IPS-18a (cell line): ENCODE measurements around the gene TP63.

Source experiments
- H3K27ac ChIP-seq: one replicate; pipeline ENCODE4 v1.5.1; 2013; ENCODE audit warnings: low read length
- H3K27me3 ChIP-seq: one replicate; pipeline ENCODE4 v1.6.1; 2013; ENCODE audit warnings: mild to moderate bottlenecking, low read length; ENCODE audit not compliant: control insufficient read depth, insufficient read depth
- H3K36me3 ChIP-seq: one replicate; pipeline ENCODE4 v1.6.1; 2013; ENCODE audit warnings: low read depth, low read length; ENCODE audit not compliant: control insufficient read depth
- H3K4me1 ChIP-seq: one replicate; pipeline ENCODE4 v1.6.1; 2013; ENCODE audit warnings: low read depth, low read length; ENCODE audit not compliant: control insufficient read depth
- H3K4me3 ChIP-seq: one replicate; pipeline ENCODE4 v1.5.1; 2013; ENCODE audit warnings: low read length
- H3K9ac ChIP-seq: one replicate; pipeline ENCODE4 v1.6.1; 2013; ENCODE audit warnings: mild to moderate bottlenecking, low read length, moderate library complexity
- H3K9me3 ChIP-seq: one replicate; pipeline ENCODE4 v1.6.1; 2013; ENCODE audit warnings: low read depth, low read length; ENCODE audit not compliant: control insufficient read depth

TP63 gene

DNA sequence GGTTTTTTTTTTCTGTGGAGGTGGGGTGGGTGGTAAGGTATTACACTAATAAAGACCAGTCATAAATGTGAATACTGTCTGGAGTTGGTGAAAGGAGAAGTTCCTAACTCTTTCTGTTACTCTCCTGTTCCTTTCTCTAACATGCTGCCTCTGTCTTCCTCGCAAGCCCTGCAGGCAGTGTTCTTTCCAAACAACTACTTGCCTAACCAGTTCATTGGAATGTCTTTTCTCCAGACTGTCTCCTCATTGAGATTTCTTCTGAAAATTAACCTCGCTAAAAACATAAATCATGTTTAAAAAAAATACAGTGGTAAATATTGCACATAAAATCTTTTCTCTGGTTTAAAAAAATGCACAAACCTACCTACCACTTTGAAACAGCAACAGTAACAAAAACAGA is 135.2 kb downstream of the TP63 start:
- Histone ChIP-seq H3K9me3 (no peaks in the 10 kb centered on the region), H3K9ac (no peak overlapping the region), H3K27ac (no peak overlapping the region), H3K36me3 (no peaks in the 10 kb centered on the region), H3K27me3 (peaks cover under 1% of the 10 kb centered on the region), H3K4me1 (peaks cover 5% of the 10 kb centered on the region), H3K4me3 (no peak overlapping the region)

DNA sequence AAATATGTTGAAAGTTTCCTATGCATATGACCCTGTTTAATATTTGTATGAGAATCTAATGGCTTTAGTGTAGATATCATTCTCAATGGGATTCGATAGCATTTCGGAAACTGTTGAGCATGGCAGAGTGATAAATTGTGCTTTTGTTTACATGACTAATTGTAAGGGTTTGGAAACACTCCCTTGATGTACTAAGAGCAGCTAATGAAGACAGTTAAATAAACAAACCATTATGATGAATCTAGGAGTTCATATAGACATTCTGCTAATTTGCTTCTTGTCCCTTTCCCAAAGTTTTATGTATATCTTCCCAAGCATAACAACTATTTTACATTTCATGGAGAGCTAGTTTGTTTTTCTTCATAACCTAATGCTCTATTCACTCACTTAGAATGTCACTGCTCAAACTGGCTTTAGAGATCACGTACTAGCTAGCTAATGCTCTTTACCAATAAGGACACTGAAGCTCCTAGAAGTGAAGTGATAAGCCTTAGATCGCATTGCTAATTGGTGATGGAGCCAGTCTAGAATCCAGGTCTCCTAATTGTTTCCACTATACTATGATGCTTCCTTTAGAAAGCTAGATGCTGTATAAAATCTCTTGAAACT is 140.8 kb downstream of the TP63 start:
- peaks cover 3% of the 10 kb centered on the region for H3K4me1 ChIP-seq
- H3K9me3 ChIP-seq = no peaks in the 10 kb centered on the region
- no peaks in the 10 kb centered on the region for H3K36me3 ChIP-seq
- no peak overlapping the region for H3K9ac ChIP-seq
- no peak overlapping the region for H3K27ac ChIP-seq
- no peak overlapping the region for H3K4me3 ChIP-seq
- H3K27me3 ChIP-seq = peaks cover 55% of the 10 kb centered on the region

DNA sequence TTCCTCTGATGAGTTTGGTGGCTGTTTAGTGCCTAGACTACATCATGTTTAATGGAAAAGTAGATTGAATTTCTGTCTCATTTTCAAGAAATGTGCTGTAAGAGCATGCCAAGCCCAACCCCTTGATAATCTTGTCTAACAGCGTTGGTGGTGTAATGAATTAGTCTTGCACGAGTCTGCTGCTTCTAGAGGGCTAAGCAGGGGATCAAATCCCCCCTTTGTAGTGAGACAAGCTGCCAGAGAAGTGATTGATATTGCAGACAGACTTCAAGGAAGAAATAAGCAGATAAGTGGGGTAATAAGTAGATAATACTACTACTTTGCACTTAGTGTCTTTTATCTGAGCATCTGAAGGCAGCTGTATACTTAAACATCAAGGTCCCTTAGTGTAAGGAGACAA is 141.4 kb downstream of the TP63 start:
- peaks cover 62% of the 10 kb centered on the region for H3K27me3 ChIP-seq
- H3K9ac ChIP-seq = no peak overlapping the region
- H3K36me3 ChIP-seq = no peaks in the 10 kb centered on the region
- H3K9me3 ChIP-seq = no peaks in the 10 kb centered on the region
- no peak overlapping the region for H3K4me3 ChIP-seq
- H3K27ac ChIP-seq = no peak overlapping the region
- peaks cover 3% of the 10 kb centered on the region for H3K4me1 ChIP-seq

DNA sequence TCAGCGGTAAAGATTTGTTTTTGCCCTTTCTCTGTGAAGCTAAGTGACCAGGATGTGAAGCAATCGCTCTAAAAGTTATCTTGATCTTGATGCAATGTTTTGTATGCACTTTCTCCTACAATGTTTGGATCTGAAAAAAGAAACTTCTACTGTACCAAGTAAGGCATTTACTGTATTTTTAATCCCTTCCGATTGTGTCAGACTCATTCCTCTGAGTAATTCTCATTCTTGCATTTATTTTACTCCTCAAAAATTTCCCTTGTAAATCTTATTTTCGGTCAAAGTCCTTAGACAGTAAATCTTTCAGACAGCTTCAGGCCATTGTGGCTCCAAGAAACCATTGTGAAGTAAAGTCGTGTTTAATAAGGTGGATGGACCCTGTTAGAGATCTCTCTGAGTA is 141.9 kb downstream of the TP63 start:
- H3K27ac ChIP-seq = no peak overlapping the region
- no peak overlapping the region for H3K9ac ChIP-seq
- H3K4me3 ChIP-seq = no peak overlapping the region
- no peaks in the 10 kb centered on the region for H3K36me3 ChIP-seq
- peaks cover 67% of the 10 kb centered on the region for H3K27me3 ChIP-seq
- H3K9me3 ChIP-seq = no peaks in the 10 kb centered on the region
- peaks cover 3% of the 10 kb centered on the region for H3K4me1 ChIP-seq

DNA sequence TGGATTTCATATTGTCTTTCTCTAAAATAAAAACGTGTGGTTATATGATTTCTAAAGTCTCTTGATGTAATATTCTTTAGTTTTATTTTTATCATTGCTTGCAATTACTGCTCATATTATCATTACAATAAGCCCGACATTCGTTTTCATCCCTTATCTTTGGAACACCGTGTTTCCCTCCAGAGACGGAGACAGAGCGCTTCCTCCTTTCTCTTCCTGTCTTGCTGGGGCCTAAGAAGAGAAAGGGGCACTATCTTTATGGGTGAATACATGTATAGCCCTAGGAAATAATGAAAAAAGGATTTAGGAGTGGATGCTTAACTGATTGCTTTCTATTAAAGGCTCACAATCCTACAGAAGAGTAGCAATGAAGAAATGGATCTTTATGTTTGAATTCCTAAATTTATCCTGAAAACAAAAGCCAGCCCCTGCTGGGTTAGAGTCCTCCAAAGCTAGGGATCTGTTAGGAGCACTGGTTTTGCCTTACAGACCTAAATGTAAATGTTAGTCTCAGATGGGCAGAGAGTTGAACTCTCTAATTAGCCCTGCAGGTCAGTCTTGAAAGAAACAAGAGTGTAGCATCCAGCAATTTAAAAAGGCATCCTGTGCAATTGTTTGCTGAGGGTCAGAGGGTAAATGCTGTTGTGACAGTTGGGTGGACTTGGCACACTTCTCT is 145.1 kb downstream of the TP63 start:
- peaks cover 3% of the 10 kb centered on the region for H3K4me1 ChIP-seq
- no peaks in the 10 kb centered on the region for H3K36me3 ChIP-seq
- no peaks in the 10 kb centered on the region for H3K9me3 ChIP-seq
- H3K9ac ChIP-seq = no peak overlapping the region
- H3K4me3 ChIP-seq = no peak overlapping the region
- H3K27ac ChIP-seq = no peak overlapping the region
- peaks cover 99% of the 10 kb centered on the region for H3K27me3 ChIP-seq

DNA sequence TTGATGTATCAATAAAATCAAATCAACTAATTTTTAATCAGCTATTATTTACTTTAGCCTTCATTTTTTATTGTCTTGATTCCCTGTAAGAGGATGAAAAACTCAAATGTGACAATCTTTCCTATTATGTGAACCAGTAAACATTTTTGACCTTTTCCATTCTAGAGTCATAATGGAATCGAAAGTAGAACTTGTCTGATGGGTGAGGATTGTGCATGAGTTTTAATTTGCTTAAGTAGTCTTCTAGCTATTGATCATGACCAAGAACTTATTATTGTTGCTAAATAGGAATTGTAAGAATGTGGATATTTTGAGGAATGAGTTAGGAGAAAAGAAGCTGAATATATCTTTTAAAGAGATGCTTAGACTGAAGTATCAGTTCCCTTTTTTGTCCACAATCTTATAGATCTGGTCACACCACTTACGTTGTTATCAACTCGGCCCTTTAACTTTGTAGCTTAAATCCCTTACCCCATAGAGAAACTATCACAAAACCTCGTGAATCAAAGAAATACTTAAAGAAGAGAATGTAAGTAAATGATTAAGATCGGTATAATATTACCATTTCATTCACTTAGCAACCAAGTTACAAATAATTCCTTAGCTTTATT is 147.3 kb downstream of the TP63 start:
- no peaks in the 10 kb centered on the region for H3K9me3 ChIP-seq
- H3K4me3 ChIP-seq = no peak overlapping the region
- no peaks in the 10 kb centered on the region for H3K36me3 ChIP-seq
- H3K27me3 ChIP-seq = peaks cover 89% of the 10 kb centered on the region
- H3K27ac ChIP-seq = no peak overlapping the region
- no peak overlapping the region for H3K9ac ChIP-seq
- H3K4me1 ChIP-seq = peaks cover 3% of the 10 kb centered on the region

DNA sequence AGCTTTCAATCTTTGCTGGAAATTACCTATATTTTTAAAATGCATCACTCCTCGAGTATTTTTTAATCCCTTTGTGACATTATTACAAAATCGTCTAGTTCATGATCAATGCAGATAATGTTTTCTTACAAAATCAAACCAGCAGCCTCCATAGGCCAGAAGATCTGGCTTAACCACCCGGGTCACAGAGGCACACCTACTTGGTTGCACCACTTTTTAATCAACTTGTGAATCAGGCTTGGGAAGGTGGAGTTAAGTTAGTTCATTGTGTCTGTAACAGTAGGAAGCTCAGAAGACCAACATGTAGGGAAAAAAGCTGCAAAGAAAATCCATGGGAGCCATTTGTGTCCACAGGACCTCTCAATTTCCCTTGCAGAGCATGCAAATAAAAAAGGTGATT is 148.0 kb downstream of the TP63 start:
- no peaks in the 10 kb centered on the region for H3K36me3 ChIP-seq
- peaks cover 3% of the 10 kb centered on the region for H3K4me1 ChIP-seq
- H3K27me3 ChIP-seq = peaks cover 82% of the 10 kb centered on the region
- no peak overlapping the region for H3K4me3 ChIP-seq
- no peak overlapping the region for H3K9ac ChIP-seq
- H3K27ac ChIP-seq = no peak overlapping the region
- H3K9me3 ChIP-seq = no peaks in the 10 kb centered on the region

DNA sequence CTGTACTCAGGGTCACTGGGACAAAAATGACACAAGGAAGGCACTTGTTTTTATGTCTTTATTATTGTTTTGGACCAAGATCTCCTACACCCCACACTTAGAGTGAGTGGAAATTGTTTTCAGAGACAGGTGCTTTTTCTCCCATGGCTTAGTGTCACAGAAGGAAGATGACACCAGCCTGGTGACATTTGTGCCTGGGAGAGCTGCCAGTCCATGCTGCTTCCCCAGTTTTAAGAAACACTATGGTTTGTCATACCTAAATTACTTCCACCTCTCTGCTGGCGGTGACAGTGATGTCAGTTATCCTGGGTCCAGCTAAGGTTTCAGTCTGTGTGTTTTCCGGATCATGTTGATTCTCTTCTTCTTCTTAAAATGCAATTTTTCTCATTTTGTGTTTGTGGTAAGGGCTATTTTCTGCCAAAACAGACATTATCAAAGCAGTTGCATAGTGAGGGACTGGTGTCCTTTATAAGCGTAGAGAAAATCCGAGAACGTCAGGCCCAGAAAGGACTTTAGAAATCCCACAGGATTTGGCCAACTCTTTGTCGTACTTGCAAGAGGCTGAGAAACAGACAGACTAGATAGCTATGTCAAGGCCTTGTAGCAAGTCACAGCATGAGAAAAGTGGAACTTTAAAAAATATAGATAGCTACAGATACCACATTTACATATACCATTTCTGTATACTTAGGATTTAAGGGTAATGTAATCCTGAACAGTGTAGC is 149.5 kb downstream of the TP63 start:
- Histone ChIP-seq H3K4me3 (no peak overlapping the region), H3K36me3 (no peaks in the 10 kb centered on the region), H3K27me3 (peaks cover 67% of the 10 kb centered on the region), H3K9ac (no peak overlapping the region), H3K27ac (no peak overlapping the region), H3K4me1 (peaks cover 3% of the 10 kb centered on the region), H3K9me3 (no peaks in the 10 kb centered on the region)

DNA sequence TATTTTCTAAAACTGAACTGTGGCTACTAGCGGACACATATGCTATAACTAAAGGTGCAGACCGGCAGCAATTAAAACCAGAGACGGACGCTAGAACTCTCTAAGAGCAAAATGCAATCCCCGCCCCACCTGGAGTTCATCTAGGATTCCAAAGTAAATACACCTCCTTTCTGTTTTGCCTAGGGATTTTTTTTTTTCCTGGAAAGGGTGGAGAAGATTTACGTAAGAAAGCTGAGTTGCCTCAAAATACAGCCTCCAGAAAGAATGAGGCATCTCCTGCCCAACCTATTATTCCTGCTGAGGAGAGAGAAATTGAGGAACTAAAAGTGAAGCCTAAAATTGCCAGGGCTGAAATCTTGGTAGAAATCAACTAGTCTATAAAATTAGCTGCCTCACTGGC is 150.2 kb downstream of the TP63 start:
- H3K9me3 ChIP-seq = no peaks in the 10 kb centered on the region
- H3K4me1 ChIP-seq = peaks cover 3% of the 10 kb centered on the region
- no peaks in the 10 kb centered on the region for H3K36me3 ChIP-seq
- peaks cover 60% of the 10 kb centered on the region for H3K27me3 ChIP-seq
- H3K4me3 ChIP-seq = no peak overlapping the region
- H3K27ac ChIP-seq = no peak overlapping the region
- H3K9ac ChIP-seq = no peak overlapping the region

DNA sequence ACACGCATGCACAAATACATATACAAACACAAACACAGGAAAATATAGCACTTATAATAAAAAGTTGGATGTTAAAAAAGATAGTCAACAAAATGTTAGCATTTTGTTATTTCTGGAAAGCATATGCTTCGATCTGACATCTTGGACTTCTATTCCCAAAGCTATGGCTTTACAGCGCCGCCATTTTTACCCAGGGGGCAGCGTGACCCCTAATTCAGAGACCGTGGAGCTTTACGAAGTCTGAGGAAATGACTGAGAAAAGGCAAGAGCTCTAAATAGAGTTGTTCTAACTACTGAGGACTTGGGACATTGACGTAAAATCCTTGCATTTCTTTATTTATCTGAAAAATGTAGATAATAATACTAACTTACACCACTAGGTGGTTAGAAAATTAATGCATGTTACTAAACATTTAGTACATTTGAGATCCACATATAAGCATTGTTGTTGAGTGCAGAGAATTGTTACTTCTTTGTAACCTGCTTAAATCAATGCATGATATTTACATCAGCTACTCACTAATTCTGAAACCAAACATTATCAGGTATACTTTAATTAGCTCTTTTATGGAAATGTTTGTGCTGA is 155.4 kb downstream of the TP63 start:
- Histone ChIP-seq H3K36me3 (no peaks in the 10 kb centered on the region), H3K4me3 (no peak overlapping the region), H3K9ac (no peak overlapping the region), H3K9me3 (no peaks in the 10 kb centered on the region), H3K27ac (no peak overlapping the region), H3K4me1 (no peaks in the 10 kb centered on the region), H3K27me3 (peaks cover 8% of the 10 kb centered on the region)

DNA sequence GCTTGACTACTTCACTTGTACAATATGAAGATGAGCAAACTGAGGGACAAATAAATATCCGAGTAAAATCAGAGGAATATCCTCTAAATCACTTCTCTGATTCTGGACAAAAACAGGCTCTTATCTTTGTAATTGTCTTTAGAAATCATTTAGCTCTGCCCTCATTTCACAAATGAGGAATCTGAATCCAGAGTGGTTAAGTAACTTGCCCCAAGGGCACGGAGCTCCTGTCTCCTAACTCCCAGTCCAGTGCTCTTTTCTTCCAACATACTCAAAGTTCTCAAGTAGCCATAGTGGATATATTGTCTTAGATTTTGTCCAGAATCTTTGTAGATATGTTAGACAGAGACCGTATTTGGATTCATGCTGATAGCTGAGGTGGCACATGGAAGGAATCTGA is 156.0 kb downstream of the TP63 start:
- no peaks in the 10 kb centered on the region for H3K9me3 ChIP-seq
- no peak overlapping the region for H3K27ac ChIP-seq
- no peaks in the 10 kb centered on the region for H3K36me3 ChIP-seq
- H3K4me1 ChIP-seq = no peaks in the 10 kb centered on the region
- no peak overlapping the region for H3K4me3 ChIP-seq
- peaks cover 2% of the 10 kb centered on the region for H3K27me3 ChIP-seq
- H3K9ac ChIP-seq = no peak overlapping the region
